HT1080 (cell line): ENCODE results near the gene EPS15. TPM values are rescaled to one million over a fixed set of nuclear protein-coding genes. Genes with fewer than 3 reads are reported as not detected.
"Not testable (repeated sequence)": the region's sequence is repeated elsewhere in the genome, so short reads cannot be mapped to it uniquely, and the experiment has no call there.

Experiments used
- DNase-seq: peaks from one replicate; pipeline ENCODE4 v3.0.0-alpha.2; 2015; ENCODE audit warnings: low read depth
- total RNA-seq: library from RNA; depleted of rRNA; stranded (reverse); fragments of >200 nt; shearing (Covaris generic); gene quantifications from 2 replicates; pipeline ENCODE4 v1.2.3, GENCODE V29; 2014

EPS15 gene
- total RNA-seq, 1 experiment from 2014 or later = 20.8 TPM

GRCh38 chr1:51473331-51474115, 45.5 kb downstream of the EPS15 start:
- DNase-seq = no peak

GRCh38 chr1:51472359-51472758, 46.7 kb downstream of the EPS15 start:
- no peak for DNase-seq

GRCh38 chr1:51469518-51469917, 49.5 kb downstream of the EPS15 start:
- no peak for DNase-seq

- DNase-seq = no peak
These were observed 54.2 kb downstream of the EPS15 start for GRCh38 chr1:51464828-51465227.

- DNase-seq = no peak
These were observed 55.5 kb downstream of the EPS15 start for GRCh38 chr1:51463561-51463960.

- DNase-seq = not testable (repeated sequence)
These were observed 56.8 kb downstream of the EPS15 start for GRCh38 chr1:51462289-51462688.

- no peak for DNase-seq
These were observed 64.5 kb downstream of the EPS15 start for GRCh38 chr1:51454554-51454953.

- DNase-seq = no peak
These were observed 66.1 kb downstream of the EPS15 start for GRCh38 chr1:51453010-51453409.

GRCh38 chr1:51448844-51449454, 70.1 kb downstream of the EPS15 start:
- DNase-seq = not testable (repeated sequence)

GRCh38 chr1:51445351-51446090, 73.5 kb downstream of the EPS15 start:
- DNase-seq = no peak

- DNase-seq = no peak
These were observed 74.4 kb downstream of the EPS15 start for GRCh38 chr1:51444534-51445192.

- DNase-seq = no peak
These were observed 75.0 kb downstream of the EPS15 start for GRCh38 chr1:51444096-51444495.

- DNase-seq = no peak
These were observed 75.5 kb downstream of the EPS15 start for GRCh38 chr1:51443555-51443954.

GRCh38 chr1:51442616-51443015, 76.5 kb downstream of the EPS15 start:
- no peak for DNase-seq

- no peak for DNase-seq
These were observed 76.9 kb downstream of the EPS15 start for GRCh38 chr1:51442198-51442597.

GRCh38 chr1:51439895-51440294, 79.2 kb downstream of the EPS15 start:
- no peak for DNase-seq

GRCh38 chr1:51439053-51439452, 80.0 kb downstream of the EPS15 start:
- no peak for DNase-seq

- DNase-seq = not testable (repeated sequence)
These were observed 81.7 kb downstream of the EPS15 start for GRCh38 chr1:51437391-51437790.

- no peak for DNase-seq
These were observed 83.2 kb downstream of the EPS15 start for GRCh38 chr1:51435878-51436277.

- DNase-seq = no peak
These were observed 85.0 kb downstream of the EPS15 start for GRCh38 chr1:51433972-51434510.

- peak; percentile 39 for DNase-seq
These were observed 85.6 kb downstream of the EPS15 start for GRCh38 chr1:51433269-51433971.
